NCI-H1436 (cell line): ENCODE results near the gene TPCN2.

Experiments used
- DNase-seq: peaks from one replicate; lab custom pipeline; 2025; lab: John Stamatoyannopoulos, UW

The TPCN2 gene

DNA sequence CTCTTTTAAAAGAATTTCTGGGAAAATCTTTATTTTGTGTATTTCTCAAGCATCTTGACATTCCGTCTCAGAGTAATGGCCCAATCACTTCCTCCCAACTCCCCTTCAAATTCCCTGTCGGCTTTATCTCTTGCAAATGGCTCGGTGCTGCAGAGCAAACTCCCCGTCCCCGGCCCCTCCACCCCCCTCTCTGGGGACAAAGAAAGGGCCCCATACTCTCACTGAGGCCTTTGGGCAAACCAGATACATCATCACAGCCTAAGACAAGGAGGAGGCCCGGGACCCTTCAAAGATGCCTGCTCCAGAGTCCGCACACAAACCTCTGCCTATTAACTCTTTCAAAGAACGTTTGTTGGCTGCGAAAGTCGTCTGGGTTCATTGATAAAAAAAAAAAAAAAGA is 103.1 kb downstream of the TPCN2 start:
- no peak for DNase-seq

DNA sequence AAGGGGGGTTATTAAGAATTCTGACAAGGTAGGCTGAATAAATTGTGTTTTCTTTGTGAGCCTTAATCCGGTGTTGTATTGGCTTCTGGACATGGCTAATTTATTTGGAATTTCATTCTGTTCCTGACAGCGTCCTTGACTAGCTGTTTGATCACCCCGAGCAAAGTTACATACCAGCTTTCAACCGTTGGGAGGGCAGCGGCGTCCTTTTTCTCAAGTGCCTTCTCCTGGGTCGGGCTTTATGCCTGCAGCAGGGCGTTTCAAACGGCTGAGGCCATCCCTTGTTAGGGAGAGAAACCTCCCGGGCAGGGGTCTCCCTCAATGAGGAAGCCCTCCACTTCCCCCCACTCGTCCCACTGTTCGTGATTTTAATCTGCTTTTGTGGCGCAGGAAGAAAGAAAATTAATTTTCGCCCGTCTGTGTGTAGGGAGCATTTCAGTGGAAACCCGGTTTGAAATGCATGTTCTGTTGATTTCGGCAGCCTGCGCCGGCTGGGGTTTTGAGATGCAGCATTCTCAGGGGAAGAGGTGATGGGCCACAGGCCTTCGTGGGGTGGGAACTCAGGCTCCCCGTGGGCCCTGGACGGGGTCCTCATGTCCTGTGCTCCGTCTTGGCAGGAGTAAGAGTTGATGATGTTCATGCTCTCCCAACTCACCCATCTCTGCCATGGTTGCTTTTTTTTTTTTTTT is 104.1 kb downstream of the TPCN2 start:
- no peak for DNase-seq

DNA sequence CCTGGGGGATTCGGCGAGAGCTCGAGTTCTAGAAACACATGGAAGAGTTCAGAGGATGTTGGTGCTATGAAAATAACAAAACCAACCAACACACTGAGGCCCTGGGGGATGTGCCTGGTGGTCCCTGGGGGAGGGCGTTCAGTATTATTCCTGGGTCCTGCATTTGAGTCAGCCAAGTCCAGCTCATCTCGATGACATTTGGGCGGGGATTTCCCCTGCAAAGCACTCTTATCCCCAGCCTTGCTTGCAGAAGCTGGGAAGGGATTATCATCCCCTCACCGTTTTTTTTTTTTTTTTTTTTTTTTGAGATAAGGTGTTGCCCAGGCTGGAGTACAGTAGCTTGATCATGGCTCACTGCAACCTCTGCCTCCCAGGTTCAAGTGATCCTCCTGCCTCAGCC is 104.9 kb downstream of the TPCN2 start:
- no peak for DNase-seq

DNA sequence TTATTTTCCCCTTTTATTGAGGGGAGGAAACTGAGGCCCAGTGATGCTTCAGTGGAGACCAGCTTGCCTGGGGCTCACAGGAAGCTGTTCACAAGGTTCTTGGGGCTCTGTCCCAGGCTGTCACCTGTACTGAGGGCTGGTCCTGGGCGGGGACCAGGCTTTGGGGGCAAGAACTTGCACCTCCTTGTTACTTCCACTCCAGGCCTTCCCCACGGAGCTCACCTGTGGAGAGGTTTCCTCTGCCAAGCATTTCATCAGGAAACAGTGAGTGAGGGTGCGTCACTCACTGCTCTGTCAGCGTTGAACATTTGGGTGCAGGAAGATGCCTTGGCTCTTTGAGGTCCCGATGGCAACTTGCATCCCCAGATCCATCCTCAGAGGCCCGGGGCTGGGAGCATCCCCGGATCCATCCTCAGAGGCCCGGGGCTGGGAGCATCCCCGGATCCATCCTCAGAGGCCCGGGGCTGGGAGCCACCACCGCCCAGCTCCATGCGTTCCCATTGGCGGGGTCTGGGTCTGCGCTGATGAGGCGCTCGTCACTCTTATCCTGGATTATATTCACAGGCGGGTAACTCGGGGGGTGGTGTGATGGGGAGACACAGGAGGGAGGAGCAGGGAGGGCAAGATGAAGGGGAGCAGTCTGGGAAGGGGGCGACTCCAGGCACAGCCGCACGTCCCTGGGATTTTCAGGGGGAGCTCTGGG is 105.6 kb downstream of the TPCN2 start:
- no peak for DNase-seq

DNA sequence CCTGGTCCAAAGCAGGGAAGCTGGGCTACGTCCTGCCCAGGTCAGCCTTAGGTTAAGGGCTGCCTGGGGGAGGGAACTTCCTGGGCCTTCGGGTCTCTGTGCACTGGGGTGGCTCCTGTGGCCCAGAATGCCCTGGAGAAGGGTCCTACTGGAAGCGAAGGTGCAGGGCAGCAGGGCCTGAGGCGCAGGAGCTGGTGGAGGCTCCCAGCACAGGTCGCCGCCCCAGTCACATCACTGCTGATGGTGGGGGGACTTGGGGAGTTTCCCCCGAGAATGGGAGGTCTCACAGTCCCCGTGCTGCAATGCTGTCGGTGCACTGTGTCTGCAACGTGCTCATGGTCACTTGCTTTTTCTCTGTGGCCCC is 106.2 kb downstream of the TPCN2 start:
- DNase-seq: no peak

DNA sequence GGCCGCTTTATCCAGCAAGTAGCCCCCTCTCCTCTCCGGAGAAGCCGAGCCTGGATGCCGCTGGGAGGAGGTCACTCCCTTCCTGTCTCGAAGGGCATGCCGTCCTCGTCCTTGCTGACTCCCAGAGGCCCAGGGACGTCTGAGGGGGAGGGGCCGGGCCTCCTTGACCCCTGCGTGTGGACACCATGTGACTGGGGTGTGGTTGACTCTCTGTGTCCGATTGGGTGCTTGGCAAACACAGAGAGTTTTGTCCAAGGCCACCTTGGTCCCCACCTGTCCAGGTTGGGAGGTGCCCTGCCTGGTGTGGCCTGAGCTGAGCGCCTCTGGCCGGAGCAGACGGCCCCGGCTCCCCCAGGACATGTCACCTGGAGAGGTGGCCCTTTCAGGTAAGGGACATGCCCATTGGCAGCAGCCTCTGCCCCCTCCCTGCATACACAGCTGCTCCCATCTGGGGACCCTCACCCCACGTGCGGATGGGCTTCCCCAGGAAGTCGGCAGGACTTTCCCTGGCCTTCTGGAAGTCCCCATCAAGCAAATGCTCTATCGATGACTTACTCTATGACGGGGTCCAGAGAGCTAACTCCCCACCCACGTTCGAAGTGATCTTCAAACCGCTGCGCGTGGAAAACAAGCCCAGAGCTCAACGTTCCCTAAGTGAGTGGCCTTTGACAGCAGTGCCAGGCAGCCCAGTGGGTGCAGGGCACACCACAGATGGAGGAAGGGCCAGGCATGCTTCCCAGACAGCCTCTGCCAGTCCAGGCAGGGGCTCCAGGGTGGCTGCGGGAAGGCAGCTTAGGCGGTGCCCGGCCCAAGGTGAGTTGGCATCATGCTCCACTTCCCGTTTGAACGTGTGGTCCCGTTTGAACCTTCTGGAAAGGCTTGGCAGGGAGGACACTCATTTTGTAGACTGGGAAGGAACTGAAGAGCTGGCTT is 106.8 kb downstream of the TPCN2 start, which contains the start of gene SMIM38:
TSS of gene SMIM38 (plus strand) at position 634 of the 933 bp plus-strand sequence. CDS start 1,912 bp downstream, outside the sequence.
- DNase-seq: no peak

DNA sequence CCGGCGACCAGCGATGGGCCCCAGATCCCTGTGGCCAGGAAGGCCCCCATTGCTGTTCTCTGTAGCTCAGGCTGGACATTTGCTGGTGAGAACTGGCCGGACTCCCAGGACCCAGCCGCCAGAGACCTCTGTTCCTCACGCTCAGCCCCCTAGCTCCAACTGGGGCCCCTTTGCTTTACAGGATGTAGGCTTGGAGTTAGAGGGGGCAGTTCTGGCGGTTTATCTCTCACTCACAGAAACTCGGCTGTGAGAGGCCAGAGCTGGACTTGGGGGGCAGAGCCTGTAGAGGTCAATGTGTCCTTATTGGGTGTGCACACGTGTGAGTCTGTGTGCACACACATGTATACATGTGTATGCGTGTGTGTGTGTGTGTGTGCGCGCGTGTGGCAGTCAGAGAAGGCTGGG is 107.5 kb downstream of the TPCN2 start:
- DNase-seq: no peak

DNA sequence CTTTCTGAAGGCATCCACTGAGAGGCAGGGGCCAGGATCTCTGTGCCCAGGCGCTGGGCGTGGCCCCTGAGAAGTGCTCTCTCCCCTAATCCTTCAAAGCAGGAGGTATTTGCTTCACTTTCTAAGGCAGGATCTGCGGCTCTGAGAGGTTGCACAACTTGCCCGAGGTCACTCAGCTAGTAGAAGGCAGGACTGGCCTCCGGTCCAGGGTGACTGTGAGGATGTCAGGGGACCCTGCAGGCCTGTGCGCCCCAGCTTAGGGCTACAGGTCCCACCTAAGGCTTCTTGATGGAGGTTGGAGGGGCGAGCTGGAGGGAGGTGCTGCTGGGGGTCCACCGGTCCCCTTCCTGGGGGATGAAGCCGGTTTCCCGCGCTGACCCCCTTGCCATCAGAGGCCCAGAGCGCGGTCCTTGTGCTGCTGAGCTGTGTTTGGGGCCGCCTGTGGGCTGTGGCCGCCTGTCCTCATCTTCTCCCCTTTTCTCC is 108.0 kb downstream of the TPCN2 start:
- no peak for DNase-seq

DNA sequence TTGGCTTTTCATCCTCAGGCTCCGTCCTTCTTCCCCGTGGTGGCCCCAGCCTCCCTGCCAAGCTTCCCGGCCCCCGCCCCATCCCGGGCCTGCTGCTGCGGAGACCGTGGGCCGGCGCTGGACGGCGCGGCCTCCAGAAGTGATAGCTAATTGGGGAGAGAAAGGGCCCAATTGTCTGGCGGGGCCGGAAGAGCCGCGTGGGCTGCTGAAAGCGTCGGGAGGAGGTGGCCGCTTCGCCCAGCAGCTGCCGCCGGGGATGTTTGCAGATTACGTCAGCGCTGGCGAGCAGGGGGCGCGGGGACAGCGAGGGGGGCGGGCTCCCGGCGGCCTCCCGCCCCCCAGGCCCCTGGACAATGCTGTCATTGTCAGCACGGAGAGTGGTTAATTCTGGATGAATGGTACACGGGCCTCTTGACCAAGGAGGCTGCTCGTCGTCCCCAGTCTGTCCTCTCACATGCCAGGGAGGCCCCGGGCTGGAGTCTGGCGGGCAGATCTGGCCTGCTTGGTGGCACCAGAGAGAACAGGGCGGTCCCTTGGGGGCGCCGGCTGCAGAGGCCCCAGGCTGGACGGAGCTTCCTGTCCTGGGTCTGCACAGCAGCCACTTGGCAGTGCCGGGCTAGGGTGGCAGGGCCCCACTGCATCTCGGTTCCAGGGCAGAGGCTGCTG is 108.6 kb downstream of the TPCN2 start:
- DNase-seq: peak; percentile 72

DNA sequence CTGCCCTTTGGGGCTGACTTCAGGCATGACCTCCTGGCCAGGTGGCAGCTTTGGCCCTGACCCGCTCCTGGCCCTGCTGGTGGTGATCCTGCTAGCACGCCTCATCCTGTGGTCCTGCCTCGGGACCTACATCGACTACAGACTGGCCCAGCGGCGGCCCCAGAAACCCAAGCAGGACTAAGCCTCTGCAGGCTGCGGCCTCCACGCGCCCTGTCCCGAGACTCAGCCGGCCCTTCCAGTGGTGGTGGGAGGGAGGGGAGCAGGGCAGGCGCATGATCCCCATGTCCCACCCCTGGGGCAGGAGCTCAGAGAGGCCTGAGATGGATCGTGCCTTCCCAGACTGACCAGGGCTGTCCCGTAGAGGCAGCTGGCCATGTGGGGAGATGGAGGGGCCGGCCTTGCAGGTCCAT is 109.1 kb downstream of the TPCN2 start:
- no peak for DNase-seq

DNA sequence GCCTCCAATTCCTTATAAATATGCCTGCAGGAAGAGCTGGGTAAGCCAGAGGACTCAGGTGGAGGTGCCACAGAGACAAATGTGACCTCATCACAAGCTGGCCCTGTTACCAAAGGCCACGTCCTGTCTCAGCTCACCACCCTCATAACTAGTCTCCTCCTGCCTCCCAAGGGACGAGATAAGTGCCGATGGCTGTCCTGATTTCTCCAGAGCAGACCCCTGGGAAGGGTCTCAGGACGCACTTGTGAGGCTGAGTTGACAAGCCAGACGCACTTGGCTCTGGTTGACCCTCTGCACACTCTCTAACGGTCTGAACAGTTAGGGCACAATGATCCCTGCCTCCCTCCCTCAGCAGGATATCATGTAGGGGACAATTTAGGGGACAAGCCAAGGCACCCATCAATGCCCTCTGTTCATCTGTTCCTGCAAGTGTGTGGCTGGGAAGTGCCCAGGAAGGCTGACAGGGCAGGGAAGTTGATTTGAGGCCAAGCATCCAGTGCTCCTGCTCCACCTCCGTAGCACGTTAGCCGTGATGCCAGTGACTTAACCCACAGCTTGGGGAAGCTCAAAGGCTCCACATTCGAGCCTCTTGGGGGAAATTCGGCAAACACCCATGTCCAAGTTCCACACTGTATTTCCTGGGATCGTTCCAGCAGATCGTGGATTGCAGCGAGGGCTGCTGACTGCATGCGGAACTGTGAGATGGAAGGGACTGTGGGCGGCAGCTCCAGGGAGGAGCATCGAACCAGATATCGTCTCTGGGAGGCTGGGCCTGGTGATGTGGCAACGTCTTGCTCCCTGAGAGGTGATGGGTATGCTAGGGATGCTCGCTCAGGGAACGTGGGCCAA is 109.8 kb downstream of the TPCN2 start:
- DNase-seq: no peak

DNA sequence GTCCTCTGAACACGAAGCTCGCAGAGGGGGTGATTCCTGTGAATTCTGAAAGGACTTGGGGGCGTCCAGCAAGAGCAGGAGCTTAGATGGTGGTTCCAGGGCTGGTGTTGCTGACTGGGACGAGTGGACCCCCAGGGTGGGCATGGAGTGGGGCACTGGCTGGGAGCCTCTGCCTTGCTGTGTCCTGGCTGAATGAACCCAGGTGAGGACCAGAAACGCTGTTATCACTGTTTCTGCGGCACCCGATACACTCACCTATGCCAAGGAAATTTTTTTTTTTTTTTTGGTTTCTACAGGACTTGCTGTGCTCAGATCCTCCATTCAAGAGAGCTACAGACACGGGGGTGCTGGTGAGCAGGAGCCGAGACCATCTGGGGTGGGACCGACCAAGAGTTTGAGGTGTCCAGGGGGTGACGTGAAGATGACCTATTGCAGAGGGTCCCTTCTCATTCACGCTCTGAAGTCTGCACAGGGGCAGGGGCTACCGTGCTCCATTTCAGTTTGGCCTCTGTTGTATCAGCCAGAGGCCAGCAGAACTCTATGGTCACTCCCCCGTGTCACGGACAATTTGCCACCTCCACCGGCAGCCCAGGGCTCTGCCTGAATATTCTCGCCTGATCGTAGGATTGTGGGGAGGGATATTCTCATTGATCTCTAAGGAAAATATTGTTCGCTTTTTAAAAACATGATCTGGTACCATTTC is 110.6 kb downstream of the TPCN2 start:
- no peak for DNase-seq

DNA sequence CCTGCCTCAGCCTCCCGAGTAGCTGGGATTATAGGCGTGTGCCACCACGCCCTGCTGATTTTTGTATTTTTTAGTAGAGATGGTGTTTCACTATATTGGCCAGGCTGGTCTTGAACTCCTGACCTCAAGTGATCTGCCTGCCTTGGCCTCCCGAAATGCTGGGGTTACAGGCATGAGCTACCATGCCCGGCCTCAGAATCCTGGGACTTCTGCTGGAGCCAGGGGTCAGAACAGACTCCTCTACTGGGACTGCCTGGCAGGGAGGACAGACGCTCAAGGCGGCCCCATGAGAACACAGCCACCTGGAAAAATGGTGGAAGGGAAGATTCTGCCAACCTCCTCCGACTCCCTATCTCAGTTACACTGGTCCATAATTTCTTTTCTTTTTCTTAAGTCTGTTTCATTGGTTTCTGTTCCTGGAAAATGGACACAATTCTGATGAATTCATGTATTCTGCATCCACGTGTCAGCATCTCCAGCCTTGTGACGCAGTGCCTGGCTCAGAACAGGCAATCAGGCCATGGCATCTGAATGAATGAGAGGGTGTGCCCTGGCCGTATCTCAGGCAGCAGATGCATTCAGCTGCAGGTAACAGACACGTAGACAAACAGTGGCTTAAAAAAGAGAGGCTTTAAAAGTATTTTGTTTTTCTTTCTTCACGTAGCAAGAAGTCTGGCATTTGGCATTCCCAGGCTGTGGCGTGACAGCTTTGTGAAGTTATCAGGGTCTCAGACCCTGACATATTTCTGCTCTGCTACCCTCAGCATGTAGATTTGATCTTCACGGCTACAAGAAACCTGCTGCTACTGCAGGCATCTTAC is 111.8 kb downstream of the TPCN2 start:
- DNase-seq: no peak

DNA sequence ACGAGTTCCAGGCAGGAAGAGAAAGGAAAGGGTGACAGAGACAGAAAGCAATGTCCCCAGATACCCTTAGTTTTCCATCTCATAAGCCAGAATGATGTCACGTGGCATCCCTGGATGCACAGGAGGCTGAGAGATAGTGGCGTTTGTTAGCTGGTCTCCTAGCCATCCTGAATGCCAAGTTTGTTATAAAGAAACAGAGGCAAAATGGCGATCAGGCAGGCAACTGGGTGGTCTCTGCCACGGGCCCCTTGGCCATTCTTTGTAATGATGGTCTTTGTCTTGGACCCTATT is 112.3 kb downstream of the TPCN2 start:
- no peak for DNase-seq

DNA sequence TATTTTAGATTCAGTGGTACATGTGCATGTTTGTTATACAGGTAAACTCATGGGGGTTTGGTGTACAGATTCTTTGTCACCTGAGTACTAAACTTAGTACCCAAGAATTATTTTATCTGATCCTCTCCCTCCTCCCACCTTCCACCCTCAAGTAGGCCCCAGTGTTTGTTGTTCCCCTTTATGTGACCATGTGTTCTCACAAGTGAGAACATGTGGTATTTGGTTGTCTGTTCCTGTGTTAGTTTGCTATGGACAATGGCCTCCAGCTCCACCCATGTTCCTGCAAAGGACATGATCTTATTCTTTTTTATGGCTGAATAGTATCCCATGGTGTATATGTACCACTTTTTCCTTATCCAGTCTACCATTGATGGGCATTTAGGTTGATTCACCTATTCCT is 113.8 kb downstream of the TPCN2 start:
- no peak for DNase-seq

DNA sequence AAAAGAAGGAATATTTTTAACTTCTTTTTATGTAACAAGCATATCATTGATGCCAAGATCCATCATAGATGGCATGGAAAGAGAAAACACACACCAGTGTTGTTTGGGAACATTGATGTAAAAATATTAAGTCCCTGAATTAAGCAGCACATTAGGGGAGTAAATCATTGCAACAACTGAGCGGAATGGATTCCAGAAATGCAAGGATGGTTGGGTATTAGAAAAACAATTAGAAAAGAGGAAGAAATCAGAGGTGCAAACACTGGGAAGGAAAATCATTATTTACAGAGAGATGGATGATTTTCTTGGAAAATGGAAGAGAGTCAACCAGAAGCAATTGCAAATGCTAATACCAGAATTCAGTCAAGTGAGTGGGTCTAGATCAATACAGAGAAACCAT is 115.1 kb downstream of the TPCN2 start:
- DNase-seq: no peak

DNA sequence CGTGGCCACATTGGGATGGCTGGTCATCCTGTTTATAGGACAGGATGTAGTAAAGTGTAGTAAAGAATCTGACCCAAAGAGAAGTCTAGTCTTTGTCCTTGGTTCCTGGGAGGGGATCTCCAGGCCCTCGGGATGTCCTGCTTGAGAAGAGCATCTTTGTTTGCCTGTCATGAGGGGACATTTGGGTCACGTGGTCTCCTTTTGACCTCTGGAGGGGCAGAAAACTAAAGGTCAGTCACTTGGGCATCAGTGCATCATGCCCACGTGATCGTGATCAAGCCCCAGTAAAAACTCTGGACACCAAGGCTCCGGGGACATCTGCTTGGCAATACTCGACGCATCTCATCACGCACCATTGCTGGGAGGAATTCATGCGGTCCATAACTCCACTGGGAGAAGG is 116.1 kb downstream of the TPCN2 start:
- DNase-seq: no peak

DNA sequence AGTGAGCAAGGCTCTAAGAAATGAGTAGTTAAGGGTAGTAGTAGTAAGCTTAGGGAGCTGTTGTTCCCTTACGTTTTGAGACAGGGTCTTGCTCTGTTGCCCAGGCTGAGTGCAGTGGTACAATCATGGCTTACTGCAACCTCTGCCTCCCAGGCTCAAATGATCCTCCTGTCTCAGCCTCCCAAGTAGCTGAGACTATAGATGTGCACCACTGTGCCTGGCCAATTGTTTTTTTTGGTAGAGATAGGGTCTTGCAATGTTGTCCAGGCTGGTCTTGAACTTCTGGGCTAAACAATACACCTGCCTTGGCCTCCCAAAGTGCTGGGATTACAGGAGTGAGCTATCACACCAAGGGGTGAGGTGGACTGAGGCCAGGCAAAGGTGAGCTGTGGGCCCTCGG is 117.0 kb downstream of the TPCN2 start:
- no peak for DNase-seq

DNA sequence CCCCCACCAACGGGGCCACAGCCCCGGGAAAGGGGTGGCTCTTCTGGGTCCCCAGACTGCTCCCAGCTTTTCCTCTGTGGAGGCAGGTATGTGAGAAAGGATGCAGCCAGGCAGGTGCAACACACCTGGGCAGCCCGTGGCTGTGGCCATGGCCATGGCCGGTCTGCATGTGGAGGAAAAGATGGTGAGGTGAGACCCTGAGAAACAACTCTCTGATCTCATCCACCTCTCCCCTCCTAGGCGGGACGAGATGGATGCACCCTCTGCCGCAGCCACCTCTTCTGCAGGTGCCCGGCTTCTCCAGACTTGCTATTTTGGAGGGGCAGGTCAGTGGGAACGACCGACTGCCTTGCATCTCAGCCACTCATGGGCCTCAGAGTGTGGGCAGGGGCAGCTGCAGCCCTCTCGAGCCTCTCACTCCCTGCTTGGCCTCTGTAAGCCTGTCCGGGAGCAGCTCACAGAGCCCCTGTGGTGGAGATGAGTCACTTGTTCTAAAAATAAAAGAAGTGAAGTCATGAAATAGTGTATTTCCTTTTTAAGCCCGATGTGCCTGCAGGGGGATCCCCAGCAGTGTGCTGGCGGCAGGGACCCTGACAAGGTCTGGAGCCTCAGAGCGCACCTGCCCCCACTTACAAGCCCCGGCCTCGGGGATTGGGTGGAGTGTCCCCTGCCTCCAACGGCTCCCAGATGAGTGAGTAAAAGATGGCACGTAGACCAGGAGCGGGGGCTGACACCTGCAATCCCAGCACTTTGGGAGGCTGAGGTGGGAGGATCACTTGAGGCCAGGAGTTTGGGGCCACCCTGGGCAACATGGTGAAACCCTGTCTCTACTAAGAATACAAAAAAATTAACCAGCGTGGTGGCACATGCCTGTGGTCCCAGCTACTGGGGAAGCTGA is 117.7 kb downstream of the TPCN2 start:
- DNase-seq: peak; percentile 26
